ENCODE data around the gene VSTM4.

DNA sequence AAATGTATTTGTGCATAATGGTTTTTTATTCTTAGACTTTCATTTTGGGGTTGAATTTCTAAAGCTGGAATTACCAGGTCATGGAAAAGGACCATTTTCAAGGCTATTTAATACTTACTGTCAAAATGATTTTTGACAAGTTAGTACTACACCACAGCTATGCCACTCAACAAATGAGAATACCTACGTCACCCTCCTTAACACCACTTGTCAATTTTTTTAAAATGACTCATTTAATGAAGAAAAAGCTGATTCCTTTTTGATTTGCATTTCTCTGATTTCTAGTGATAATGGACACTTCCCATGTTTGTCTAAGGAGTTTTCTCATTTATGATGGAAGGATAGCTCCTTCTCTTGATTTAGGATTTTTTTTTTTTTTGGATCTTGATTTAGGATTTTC, 63.3 kb downstream of the VSTM4 start:
- TF ChIP-seq, protein P1, sequence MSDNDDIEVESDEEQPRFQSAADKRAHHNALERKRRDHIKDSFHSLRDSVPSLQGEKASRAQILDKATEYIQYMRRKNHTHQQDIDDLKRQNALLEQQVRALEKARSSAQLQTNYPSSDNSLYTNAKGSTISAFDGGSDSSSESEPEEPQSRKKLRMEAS (IDR thresholded peaks at IDR 0.05), result no peak
- TF ChIP-seq GABPA (IDR thresholded peaks at IDR 0.05 in 1 of 2, conservative IDR thresholded peaks at IDR 0.05 in 1 of 2) (no peak), CTCF (IDR thresholded peaks at IDR 0.05; ENCODE audit: low read depth, low read length, missing input control) (no peak), YY1 (IDR thresholded peaks at IDR 0.05) (no peak), JUND (IDR thresholded peaks at IDR 0.05) (no peak)

Measured in liver (tissue), 3 donors.